HEK293 (cell line): ENCODE measurements around the gene MSANTD1.

Experiments used
- CTCF ChIP-seq: fragments of 450-650 bp; formaldehyde crosslinking; IDR thresholded peaks from 2 replicates; pipeline ENCODE4 v1.5.1; 2016; ENCODE audit warnings: missing biosample characterization, missing genetic modification characterization
- HOXA7 ChIP-seq: sonication (generic); formaldehyde crosslinking; IDR thresholded peaks from 2 replicates; pipeline ENCODE4 v1.8.1; 2022; ENCODE audit warnings: missing genetic modification reagents, borderline replicate concordance
- MEIS1 ChIP-seq: sonication (generic); formaldehyde crosslinking; IDR thresholded peaks from 2 replicates; pipeline ENCODE4 v1.8.1; 2022; ENCODE audit warnings: missing genetic modification reagents, mild to moderate bottlenecking, borderline replicate concordance
- ZBTB7A ChIP-seq: fragments of 450-650 bp; formaldehyde crosslinking; IDR thresholded peaks from 2 replicates; pipeline ENCODE4 v1.5.1; 2016; ENCODE audit warnings: low read depth, missing biosample characterization, missing genetic modification characterization
- ZNF211 ChIP-seq: fragments of 450-650 bp; formaldehyde crosslinking; IDR thresholded peaks from 2 replicates; pipeline ENCODE4 v1.5.1; 2016; ENCODE audit warnings: low read depth, missing biosample characterization, missing genetic modification characterization
- ZNF221 ChIP-seq: fragments of 450-650 bp; formaldehyde crosslinking; IDR thresholded peaks from 2 replicates; pipeline ENCODE4 v1.5.1; 2017; ENCODE audit warnings: missing biosample characterization, missing genetic modification characterization, borderline replicate concordance
- ZNF280D ChIP-seq: fragments of 450-650 bp; formaldehyde crosslinking; IDR thresholded peaks from 2 replicates; pipeline ENCODE4 v1.5.1; 2016; ENCODE audit warnings: missing biosample characterization, missing genetic modification characterization
- ZNF416 ChIP-seq: fragments of 450-650 bp; formaldehyde crosslinking; IDR thresholded peaks from 2 replicates; pipeline ENCODE4 v1.5.1; 2016; ENCODE audit warnings: missing biosample characterization, missing genetic modification characterization
- ZNF555 ChIP-seq: fragments of 450-650 bp; formaldehyde crosslinking; conservative IDR thresholded peaks from 2 replicates; pipeline ENCODE4 v1.5.1; 2017; ENCODE audit warnings: missing biosample characterization, mild to moderate bottlenecking, missing genetic modification characterization, inconsistent platforms
- ZNF571 ChIP-seq: fragments of 450-650 bp; formaldehyde crosslinking; IDR thresholded peaks from 2 replicates; pipeline ENCODE4 v1.5.0; 2017; ENCODE audit warnings: missing biosample characterization, missing genetic modification characterization
- ZNF639 ChIP-seq: fragments of 450-650 bp; formaldehyde crosslinking; IDR thresholded peaks from 2 replicates; pipeline ENCODE4 v1.5.1; 2016; ENCODE audit warnings: missing biosample characterization, missing genetic modification characterization
- ZNF658 ChIP-seq: fragments of 450-650 bp; formaldehyde crosslinking; IDR thresholded peaks from 2 replicates; pipeline ENCODE4; 2016; ENCODE audit warnings: missing biosample characterization, missing genetic modification characterization

GRCh38 chr4:3283483-3283882 is 34.5 kb downstream of the MSANTD1 start:
- TF ChIP-seq ZNF571 = no peak
- no peak for TF ChIP-seq CTCF (tag by site-specific recombination)
- no peak for TF ChIP-seq ZNF211 (tag by site-specific recombination)
- TF ChIP-seq HOXA7 = no peak
- TF ChIP-seq MEIS1 = no peak
- no peak for TF ChIP-seq ZNF280D (tag by site-specific recombination)
- TF ChIP-seq ZNF416 (tag by site-specific recombination) = no peak
- no peak for TF ChIP-seq ZNF658 (tag by site-specific recombination)
- no peak for TF ChIP-seq ZNF221 (tag by site-specific recombination)
- no peak for TF ChIP-seq ZBTB7A
- no peak for TF ChIP-seq ZNF639 (tag by site-specific recombination)
- TF ChIP-seq ZNF555 (tag by site-specific recombination) = no peak
